ENCODE data around the gene EIF4A2.

The EIF4A2 gene

DNA sequence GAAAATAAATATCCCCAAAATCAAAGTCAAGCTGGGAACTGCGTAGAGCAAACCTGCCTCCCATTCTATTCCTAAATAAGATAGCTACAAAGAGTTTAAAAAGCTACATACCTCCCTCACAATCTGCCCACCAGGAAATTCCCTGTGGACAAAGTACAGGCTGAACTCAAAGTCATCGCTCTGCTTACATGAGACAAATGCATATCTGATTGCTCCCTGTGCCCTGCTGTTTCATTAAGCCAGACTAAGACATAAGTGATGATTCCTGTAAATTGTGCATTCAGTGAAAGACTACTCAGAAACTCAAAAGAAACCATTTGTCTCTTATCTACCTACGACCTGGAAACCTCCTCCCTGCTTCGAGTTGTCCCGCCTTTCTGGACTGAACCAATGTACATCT, 28.5 kb upstream of the EIF4A2 start:
- H3K27me3 ChIP-seq (ENCODE audit: insufficient read depth, insufficient read length), result no peaks in the 10 kb centered on the region

DNA sequence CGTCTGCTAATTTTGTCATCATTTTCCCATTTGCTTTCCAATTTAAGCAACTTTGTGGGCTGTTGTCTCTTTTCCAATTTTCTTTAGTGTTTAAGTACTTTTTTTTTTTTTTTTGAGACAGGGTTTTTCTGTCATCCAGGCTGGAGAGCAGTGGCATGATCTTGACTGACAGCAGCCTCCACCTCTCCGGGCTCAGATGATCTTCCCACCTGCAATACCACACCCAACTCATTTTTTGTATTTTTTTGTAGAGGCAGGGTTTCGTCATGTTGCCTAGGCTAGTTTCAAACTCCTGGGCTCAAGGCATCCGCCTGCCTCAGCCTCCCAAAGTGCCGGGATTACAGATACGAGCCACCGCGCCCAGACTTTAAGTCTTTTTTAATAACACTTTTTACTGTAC, 26.2 kb upstream of the EIF4A2 start:
- Histone ChIP-seq H3K4me1 (ENCODE audit: insufficient read depth, insufficient read length) (no peaks in the 10 kb centered on the region), H3K27me3 (ENCODE audit: insufficient read depth, insufficient read length) (no peaks in the 10 kb centered on the region), H3K9me3 (ENCODE audit: insufficient read depth, low read length) (no peaks in the 10 kb centered on the region), H3K36me3 (ENCODE audit: insufficient read depth, insufficient read length, low read length) (no peaks in the 10 kb centered on the region), H3K4me3 (ENCODE audit: insufficient read length, low read depth) (no peak overlapping the region), H3K9ac (ENCODE audit: insufficient read length, low read depth) (no peak overlapping the region)
- DNase-seq (ENCODE audit: low read depth, low spot score), result no peak
- no peak for TF ChIP-seq SUZ12 (IDR thresholded peaks at IDR 0.05; ENCODE audit: extremely low read depth, insufficient read depth, insufficient read length)
- no peak for TF ChIP-seq YY1 (IDR thresholded peaks at IDR 0.05; ENCODE audit: insufficient read depth, insufficient read length)
- TF ChIP-seq ZNF274 (IDR thresholded peaks at IDR 0.05; ENCODE audit: low read depth, low read length), result no peak

More for the DNA sequence above, 28.5 kb upstream of the EIF4A2 start:
- TF ChIP-seq SUZ12 (IDR thresholded peaks at IDR 0.05; ENCODE audit: extremely low read depth, insufficient read depth, insufficient read length) (no peak), ZNF274 (IDR thresholded peaks at IDR 0.05; ENCODE audit: low read depth, low read length) (no peak), YY1 (IDR thresholded peaks at IDR 0.05; ENCODE audit: insufficient read depth, insufficient read length) (no peak)
- Histone ChIP-seq H3K9me3 (ENCODE audit: insufficient read depth, low read length) (no peaks in the 10 kb centered on the region), H3K4me1 (ENCODE audit: insufficient read depth, insufficient read length) (peaks cover 4% of the 10 kb centered on the region), H3K9ac (ENCODE audit: insufficient read length, low read depth) (no peak overlapping the region), H3K36me3 (ENCODE audit: insufficient read depth, insufficient read length, low read length) (no peaks in the 10 kb centered on the region), H3K4me3 (ENCODE audit: insufficient read length, low read depth) (no peak overlapping the region)
- DNase-seq (ENCODE audit: low read depth, low spot score), result no peak

DNA sequence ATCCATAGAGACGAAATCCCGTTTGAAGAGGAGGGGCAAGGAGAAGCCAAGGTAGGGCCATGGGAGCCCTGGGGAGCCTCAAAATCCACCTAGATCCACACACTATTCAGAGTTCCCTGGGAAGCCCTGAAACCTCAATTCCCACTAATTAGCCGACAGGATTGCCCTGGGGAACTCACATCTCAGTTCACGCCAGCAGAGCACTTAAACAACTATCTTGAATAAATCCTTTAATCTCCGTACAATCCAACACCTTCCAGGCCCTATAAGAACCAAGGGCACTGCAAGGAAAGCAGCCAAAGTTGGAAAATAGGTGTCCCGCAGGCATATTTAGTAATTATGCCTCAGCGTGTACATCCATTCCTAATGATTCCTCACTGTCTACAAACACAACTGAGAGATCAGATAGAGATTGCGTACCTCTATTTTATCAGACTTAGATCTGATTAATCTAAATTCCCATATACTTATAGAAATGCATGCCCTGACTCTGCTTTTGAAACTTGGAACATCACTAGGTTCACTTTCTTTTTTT, 25.6 kb upstream of the EIF4A2 start:
- H3K9ac ChIP-seq (ENCODE audit: insufficient read length, low read depth), result no peak overlapping the region
- no peak for TF ChIP-seq SUZ12 (IDR thresholded peaks at IDR 0.05; ENCODE audit: extremely low read depth, insufficient read depth, insufficient read length)
- no peak for TF ChIP-seq YY1 (IDR thresholded peaks at IDR 0.05; ENCODE audit: insufficient read depth, insufficient read length)
- no peak for TF ChIP-seq ZNF274 (IDR thresholded peaks at IDR 0.05; ENCODE audit: low read depth, low read length)
- H3K9me3 ChIP-seq (ENCODE audit: insufficient read depth, low read length), result no peaks in the 10 kb centered on the region
- DNase-seq (ENCODE audit: low read depth, low spot score), result no peak
- no peaks in the 10 kb centered on the region for H3K4me1 ChIP-seq (ENCODE audit: insufficient read depth, insufficient read length)
- H3K4me3 ChIP-seq (ENCODE audit: insufficient read length, low read depth), result no peak overlapping the region
- H3K36me3 ChIP-seq (ENCODE audit: insufficient read depth, insufficient read length, low read length), result no peaks in the 10 kb centered on the region
- H3K27me3 ChIP-seq (ENCODE audit: insufficient read depth, insufficient read length), result no peaks in the 10 kb centered on the region

DNA sequence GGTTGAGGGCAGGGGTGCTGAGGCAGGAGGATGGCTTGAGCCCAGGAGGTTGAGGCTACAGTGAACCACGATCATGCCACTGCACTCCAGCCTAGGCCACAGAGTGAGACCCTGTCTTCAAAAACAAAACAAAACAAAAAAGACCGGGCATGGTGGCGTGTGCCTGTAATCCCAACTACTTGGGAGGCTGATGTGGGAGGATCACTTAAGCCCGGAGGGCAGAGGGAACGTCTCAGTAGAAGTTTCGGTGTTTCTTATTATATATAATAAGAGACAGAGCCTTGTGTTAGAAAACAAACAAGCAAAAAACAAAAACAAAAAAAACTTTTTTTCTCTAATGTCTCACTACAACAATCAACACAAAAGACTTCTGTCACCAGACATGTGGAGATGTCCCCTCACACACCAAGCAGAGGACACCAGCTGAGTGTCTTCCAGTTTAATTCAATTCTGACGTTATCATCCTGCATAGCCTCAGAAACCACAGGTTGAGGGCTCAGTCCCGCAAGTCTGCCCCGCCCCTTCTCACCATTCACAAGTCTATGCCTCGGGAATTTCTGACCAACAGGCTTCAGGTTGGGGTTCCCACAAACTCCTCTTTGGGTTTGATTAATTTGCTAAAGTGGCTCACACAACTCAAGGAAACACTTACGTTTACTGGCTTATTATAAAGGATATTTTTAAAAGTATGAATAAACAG, 24.0 kb upstream of the EIF4A2 start:
- TF ChIP-seq SUZ12 (IDR thresholded peaks at IDR 0.05; ENCODE audit: extremely low read depth, insufficient read depth, insufficient read length) (no peak), ZNF274 (IDR thresholded peaks at IDR 0.05; ENCODE audit: low read depth, low read length) (no peak), YY1 (IDR thresholded peaks at IDR 0.05; ENCODE audit: insufficient read depth, insufficient read length) (no peak)
- Histone ChIP-seq H3K4me3 (ENCODE audit: insufficient read length, low read depth) (no peak overlapping the region), H3K4me1 (ENCODE audit: insufficient read depth, insufficient read length) (no peaks in the 10 kb centered on the region), H3K27me3 (ENCODE audit: insufficient read depth, insufficient read length) (no peaks in the 10 kb centered on the region), H3K9ac (ENCODE audit: insufficient read length, low read depth) (no peak overlapping the region), H3K9me3 (ENCODE audit: insufficient read depth, low read length) (no peaks in the 10 kb centered on the region), H3K36me3 (ENCODE audit: insufficient read depth, insufficient read length, low read length) (no peaks in the 10 kb centered on the region)
- no peak for DNase-seq (ENCODE audit: low read depth, low spot score)

DNA sequence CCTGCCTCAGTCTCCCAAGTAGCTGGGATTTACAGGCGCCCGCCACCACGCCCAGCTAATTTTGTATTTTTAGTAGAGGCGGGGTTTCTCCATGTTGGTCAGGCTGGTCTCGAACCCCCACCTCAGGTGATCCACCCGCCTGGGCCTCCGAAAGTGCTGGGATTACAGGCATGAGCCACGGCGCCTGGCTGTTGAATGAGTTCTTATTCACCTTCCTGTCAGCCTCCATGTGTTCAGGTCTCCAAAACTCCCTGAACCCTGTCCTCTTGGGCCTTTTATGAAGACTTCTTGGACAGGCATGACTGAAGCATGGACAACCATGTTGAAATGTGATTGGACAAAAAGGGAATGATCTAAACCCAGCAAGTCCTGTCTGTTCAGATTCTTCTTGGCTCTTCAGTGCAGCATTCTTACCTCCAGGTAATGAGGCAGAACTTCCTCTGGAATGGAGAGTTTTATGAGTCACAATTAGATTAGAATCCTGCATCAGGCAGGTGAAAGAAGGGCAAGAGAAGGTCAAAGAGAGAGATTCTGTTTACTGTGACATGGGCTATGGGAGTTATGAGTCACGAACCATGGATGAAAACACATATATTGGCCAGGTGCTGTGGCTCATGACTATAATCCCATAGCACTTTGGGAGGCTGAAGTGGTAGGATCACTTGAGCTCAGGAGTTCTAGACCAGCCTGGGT, 23.1 kb upstream of the EIF4A2 start:
- DNase-seq (ENCODE audit: low read depth, low spot score), result no peak
- Histone ChIP-seq H3K4me1 (ENCODE audit: insufficient read depth, insufficient read length) (no peaks in the 10 kb centered on the region), H3K9me3 (ENCODE audit: insufficient read depth, low read length) (no peaks in the 10 kb centered on the region), H3K4me3 (ENCODE audit: insufficient read length, low read depth) (no peak overlapping the region), H3K27me3 (ENCODE audit: insufficient read depth, insufficient read length) (no peaks in the 10 kb centered on the region), H3K9ac (ENCODE audit: insufficient read length, low read depth) (no peak overlapping the region), H3K36me3 (ENCODE audit: insufficient read depth, insufficient read length, low read length) (no peaks in the 10 kb centered on the region)
- TF ChIP-seq YY1 (IDR thresholded peaks at IDR 0.05; ENCODE audit: insufficient read depth, insufficient read length) (no peak), SUZ12 (IDR thresholded peaks at IDR 0.05; ENCODE audit: extremely low read depth, insufficient read depth, insufficient read length) (no peak), ZNF274 (IDR thresholded peaks at IDR 0.05; ENCODE audit: low read depth, low read length) (no peak)

DNA sequence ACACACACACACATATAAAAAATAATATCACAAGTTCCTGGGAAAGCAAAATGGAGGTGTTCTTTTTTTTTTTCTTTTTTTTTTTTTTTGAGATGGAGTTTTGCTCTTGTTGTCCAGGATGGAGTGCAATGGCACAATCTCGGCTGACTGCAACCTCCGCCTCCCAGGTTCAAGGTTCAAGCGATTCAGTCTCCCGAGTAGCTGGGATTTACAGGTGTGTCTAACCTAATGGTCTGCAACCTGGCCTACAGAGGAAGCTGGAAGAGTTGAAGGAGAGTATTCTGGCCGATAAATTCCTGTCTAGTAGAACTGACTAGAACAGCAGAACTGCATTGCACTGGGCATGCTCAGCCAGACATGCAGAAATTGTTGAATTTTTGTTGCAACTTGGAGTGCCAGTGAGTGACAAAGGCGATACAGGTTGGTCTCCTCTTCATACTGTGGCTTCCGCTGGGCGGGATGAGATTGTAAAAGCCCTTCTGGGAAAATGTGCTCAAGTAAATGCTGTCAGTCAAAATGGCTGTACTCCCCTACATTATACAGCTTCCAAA, 22.4 kb upstream of the EIF4A2 start:
- no peak for TF ChIP-seq ZNF274 (IDR thresholded peaks at IDR 0.05; ENCODE audit: low read depth, low read length)
- TF ChIP-seq SUZ12 (IDR thresholded peaks at IDR 0.05; ENCODE audit: extremely low read depth, insufficient read depth, insufficient read length), result no peak
- no peak for TF ChIP-seq YY1 (IDR thresholded peaks at IDR 0.05; ENCODE audit: insufficient read depth, insufficient read length)
- H3K9me3 ChIP-seq (ENCODE audit: insufficient read depth, low read length), result no peaks in the 10 kb centered on the region
- H3K9ac ChIP-seq (ENCODE audit: insufficient read length, low read depth), result no peak overlapping the region
- no peak for DNase-seq (ENCODE audit: low read depth, low spot score)
- no peaks in the 10 kb centered on the region for H3K36me3 ChIP-seq (ENCODE audit: insufficient read depth, insufficient read length, low read length)
- no peak overlapping the region for H3K4me3 ChIP-seq (ENCODE audit: insufficient read length, low read depth)
- no peaks in the 10 kb centered on the region for H3K4me1 ChIP-seq (ENCODE audit: insufficient read depth, insufficient read length)
- no peaks in the 10 kb centered on the region for H3K27me3 ChIP-seq (ENCODE audit: insufficient read depth, insufficient read length)

DNA sequence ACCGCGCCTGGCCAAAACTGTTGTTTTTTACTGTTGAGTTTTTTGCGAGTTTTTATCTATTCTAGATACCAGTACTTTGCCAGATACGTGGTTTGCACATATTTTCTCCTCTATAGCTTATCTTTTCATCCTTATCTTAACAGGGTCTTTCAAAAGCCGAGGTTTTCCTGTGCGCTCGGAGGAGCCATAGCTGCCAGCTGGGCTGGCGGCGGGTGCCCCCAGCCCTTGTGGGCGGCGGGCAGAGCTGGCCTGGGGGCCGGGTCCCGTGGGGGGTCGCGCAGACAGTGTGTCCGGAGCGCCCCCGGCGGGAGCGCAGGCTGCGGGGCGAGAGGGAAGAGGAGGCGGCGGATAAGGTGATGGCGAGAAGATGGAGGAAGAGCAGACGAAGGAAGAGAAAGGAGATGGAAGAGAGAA, 11.1 kb upstream of the EIF4A2 start:
- Histone ChIP-seq H3K9me3 (ENCODE audit: insufficient read depth, low read length) (no peaks in the 10 kb centered on the region), H3K4me3 (ENCODE audit: insufficient read length, low read depth) (no peak overlapping the region), H3K9ac (ENCODE audit: insufficient read length, low read depth) (no peak overlapping the region), H3K27me3 (ENCODE audit: insufficient read depth, insufficient read length) (peaks cover 5% of the 10 kb centered on the region), H3K4me1 (ENCODE audit: insufficient read depth, insufficient read length) (peaks cover 9% of the 10 kb centered on the region), H3K36me3 (ENCODE audit: insufficient read depth, insufficient read length, low read length) (no peaks in the 10 kb centered on the region)
- TF ChIP-seq SUZ12 (IDR thresholded peaks at IDR 0.05; ENCODE audit: extremely low read depth, insufficient read depth, insufficient read length) (no peak), YY1 (IDR thresholded peaks at IDR 0.05; ENCODE audit: insufficient read depth, insufficient read length) (no peak), ZNF274 (IDR thresholded peaks at IDR 0.05; ENCODE audit: low read depth, low read length) (no peak)
- no peak for DNase-seq (ENCODE audit: low read depth, low spot score)

Measured in NT2/D1 (cell line).